H1 (cell line): Measurements from ENCODE around the gene SLC39A2. TPM values are rescaled to one million over a fixed set of nuclear protein-coding genes. Genes with fewer than 3 reads are reported as not detected.

ENCODE experiments used
- KDM1A ChIP-seq: fragments of 200-600, 300-600 bp; sonication (generic); IDR thresholded peaks from 2 replicates; pipeline ENCODE4 v1.7.1; 2016; ENCODE audit warnings: mild to moderate bottlenecking, low read length, borderline replicate concordance
- polyA plus RNA-seq, 7 experiments: library from polyadenylated mRNA; depleted of rRNA in 3 of 7; stranded (reverse) in 5 of 7; unstranded in 2 of 7; fragments of >200 nt in 5 of 7; fragments of 200-250 nt in 2 of 7; gene quantifications; 1 replicate in 5 of 7; 2 replicates in 1 of 7; 4 replicates in 1 of 7; pipeline versions ENCODE4 v1.2.1 to v1.2.3, GENCODE V29; 2011 to 2013; ENCODE audit warnings: missing spikeins in 2 of 7, mixed read lengths in 2 of 7
- total RNA-seq: library from RNA; stranded (reverse); fragmentation: NEBNext Ultra II Directional; extraction: Animal tissue kit (Norgen Biotek cat#: 25700); gene quantifications from 2 replicates; pipeline ENCODE4 v1.2.1, GENCODE V29; 2021

SLC39A2 gene
- total and polyA plus RNA-seq, 2 of the 8 experiments (the other 6 are each of a cell fraction or from before 2014, with no cell fraction given) = 0.14 to 0.22 TPM

- TF ChIP-seq KDM1A = no peak
Observed at GRCh38 chr14:21011136-21011535, 12.0 kb downstream of the SLC39A2 start (continued).
